OCI-LY3 (cell line): Measurements from ENCODE around the gene GUCD1.

ENCODE experiments used
- EZH2phosphoT487 ChIP-seq: fragments of 200-600 bp; shearing (Covaris generic); IDR thresholded peaks from 2 replicates; pipeline ENCODE4 v1.6.1; 2018; ENCODE audit warnings: antibody characterized with exemption, mixed run types, low read depth
- TF ChIP-seq, protein P1 (sequence below): fragments of 200-600, 300-600 bp; sonication (generic); IDR thresholded peaks from 2 replicates; pipeline ENCODE4 v1.5.1; 2014; ENCODE audit warnings: antibody characterized with exemption, low read length, low read depth

DNA sequence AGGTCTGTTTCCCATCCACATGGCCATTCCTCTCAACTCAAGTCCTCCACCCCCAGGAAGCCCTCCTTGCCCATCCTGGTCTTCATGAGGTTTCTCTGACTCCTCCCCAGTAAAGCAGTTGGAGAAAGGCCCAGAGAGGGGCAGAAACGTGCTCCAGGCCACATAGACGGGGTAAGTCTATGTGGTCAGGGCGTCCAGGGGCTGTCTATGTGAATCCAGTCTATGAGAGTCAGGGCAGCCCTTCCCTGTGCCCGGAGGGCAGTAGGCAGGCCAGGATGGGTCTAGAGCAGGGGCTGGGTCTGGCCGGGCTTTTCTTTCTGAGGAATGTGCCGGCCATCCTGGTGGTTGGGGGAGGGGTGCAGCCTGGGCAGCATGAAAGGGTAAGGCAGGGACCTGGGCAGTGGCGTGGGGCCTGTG is 11.7 kb downstream of the GUCD1 start:
- TF ChIP-seq, protein P1, sequence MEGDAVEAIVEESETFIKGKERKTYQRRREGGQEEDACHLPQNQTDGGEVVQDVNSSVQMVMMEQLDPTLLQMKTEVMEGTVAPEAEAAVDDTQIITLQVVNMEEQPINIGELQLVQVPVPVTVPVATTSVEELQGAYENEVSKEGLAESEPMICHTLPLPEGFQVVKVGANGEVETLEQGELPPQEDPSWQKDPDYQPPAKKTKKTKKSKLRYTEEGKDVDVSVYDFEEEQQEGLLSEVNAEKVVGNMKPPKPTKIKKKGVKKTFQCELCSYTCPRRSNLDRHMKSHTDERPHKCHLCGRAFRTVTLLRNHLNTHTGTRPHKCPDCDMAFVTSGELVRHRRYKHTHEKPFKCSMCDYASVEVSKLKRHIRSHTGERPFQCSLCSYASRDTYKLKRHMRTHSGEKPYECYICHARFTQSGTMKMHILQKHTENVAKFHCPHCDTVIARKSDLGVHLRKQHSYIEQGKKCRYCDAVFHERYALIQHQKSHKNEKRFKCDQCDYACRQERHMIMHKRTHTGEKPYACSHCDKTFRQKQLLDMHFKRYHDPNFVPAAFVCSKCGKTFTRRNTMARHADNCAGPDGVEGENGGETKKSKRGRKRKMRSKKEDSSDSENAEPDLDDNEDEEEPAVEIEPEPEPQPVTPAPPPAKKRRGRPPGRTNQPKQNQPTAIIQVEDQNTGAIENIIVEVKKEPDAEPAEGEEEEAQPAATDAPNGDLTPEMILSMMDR, result no peak
- TF ChIP-seq EZH2phosphoT487, result no peak
